HG03135 (cell line): ENCODE results near the gene CRACR2A.

ENCODE experiments used
- ATAC-seq: cut with Tn5 transposase; IDR thresholded peaks from one replicate; pipeline ENCODE4 v1.9.1; 2021; ENCODE audit warnings: mild to moderate bottlenecking, moderate library complexity; ENCODE audit not compliant: unreplicated experiment

The CRACR2A gene

DNA sequence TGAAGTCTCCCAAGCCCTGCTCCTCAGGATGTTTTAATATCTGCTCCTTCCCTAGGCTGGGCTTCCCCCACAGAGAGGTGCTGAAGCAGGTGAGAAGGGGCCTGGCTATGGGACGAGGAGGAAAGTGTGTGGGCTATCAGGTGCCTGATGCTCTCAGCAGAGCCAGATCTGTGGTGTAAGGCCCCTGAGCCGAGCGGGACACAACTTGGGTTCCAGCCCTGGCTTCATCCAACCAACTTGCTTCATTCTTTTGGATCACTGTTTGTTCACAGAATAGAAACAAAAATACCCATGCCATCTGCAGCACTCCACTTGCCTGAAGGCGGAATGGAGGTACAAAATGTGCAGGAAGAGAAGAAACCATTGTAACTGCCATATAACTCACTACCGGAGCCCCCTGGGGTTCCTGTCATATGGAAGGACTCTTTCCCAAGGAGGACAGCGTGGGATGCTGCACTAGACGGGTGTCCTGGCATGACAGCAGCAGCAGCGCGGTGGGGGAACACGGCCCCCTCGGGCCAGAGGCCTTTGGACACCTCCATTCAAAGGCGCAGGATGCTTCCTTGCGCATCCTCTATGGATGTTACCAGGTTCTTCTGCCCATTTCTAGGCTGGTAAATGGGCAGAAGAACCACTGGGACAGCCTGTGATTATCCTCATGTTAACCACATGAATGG lies 95.8 kb downstream of the CRACR2A start:
- ATAC-seq = no peak

DNA sequence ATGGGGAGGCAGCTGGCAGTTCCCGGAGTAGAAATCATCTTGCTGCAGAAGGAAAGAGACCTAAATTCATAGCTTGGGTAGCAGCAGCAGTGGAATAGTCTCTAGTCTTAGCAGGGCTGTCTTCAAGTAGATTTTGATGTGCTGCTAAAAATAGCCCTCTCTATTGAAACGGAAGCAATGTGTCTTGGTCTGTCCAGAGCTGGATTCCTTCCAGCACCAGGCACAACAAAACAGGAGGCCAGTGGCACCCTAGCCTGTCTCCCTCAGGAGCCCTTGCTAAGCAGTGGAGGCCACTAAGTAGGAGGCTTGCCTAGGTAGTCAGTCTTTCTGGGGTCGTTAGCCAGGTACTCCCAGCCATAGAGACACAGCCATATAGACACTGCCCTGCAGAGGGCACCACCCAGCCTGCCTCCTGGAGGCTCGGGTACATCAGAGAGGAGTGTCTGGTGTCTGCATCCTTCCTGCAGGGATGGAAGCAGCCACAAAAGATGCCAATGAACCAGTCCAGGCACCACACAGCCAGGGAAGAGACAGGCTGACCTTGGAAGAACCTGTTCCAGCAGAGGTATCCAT lies 97.5 kb downstream of the CRACR2A start:
- ATAC-seq = no peak

DNA sequence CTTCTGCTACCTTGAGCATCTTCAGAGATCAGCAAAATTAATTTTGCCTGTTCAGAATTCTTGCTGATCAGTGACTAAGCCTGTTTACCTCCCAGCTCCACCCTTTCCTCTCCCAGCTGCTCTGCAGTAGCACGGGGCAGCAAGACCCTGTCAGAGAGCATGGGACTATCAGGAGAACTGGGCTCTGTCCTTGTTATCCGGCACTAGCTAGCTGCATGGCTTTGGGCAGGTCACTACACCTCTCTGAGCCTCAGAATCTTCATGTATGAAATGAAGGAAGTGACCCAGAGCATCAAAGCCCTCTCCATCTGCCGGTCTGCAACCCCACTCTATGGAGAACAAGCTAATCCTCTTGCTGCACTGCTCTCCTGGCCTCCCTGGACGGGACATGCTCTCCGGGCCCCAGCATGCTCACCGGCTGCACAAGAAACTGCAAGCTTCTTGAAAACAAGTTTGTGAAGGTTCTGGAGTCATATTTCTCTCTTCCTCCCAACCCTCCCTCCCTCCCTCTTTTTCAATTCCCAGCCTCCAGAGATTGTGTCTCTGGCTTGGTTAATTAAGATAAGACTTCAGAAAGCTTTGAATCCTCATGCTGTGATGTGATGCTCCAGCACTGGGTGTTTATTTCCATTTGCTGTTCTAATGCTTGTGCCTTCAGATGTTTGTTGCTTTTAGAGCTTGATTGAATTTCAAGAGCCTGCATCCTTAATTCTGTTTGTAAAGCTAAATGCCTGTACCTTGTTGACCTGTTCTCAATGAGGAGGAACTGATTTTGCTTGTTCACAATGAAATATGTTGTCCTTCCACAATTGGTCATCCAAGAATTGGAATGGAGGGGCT lies 101.1 kb downstream of the CRACR2A start:
- ATAC-seq = no peak

DNA sequence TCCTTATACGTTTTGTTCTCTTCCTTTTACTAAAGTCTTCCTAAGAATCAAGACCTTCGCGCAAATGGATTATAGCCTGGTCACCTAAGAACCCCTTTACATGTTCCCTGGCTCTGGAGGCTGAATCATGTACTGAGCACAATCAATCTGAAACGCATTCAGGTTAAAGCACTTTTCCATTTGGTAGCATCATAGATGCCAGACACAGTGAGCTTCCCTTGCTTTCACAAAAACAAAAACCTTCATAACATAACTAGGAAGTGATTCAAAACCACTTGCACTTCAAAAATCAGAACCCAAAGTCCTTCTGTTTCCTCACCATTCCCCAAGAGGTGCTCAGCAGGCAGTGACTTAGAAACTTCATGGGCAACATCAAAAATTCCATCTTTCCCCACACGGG lies 105.4 kb downstream of the CRACR2A start:
- ATAC-seq = no peak

DNA sequence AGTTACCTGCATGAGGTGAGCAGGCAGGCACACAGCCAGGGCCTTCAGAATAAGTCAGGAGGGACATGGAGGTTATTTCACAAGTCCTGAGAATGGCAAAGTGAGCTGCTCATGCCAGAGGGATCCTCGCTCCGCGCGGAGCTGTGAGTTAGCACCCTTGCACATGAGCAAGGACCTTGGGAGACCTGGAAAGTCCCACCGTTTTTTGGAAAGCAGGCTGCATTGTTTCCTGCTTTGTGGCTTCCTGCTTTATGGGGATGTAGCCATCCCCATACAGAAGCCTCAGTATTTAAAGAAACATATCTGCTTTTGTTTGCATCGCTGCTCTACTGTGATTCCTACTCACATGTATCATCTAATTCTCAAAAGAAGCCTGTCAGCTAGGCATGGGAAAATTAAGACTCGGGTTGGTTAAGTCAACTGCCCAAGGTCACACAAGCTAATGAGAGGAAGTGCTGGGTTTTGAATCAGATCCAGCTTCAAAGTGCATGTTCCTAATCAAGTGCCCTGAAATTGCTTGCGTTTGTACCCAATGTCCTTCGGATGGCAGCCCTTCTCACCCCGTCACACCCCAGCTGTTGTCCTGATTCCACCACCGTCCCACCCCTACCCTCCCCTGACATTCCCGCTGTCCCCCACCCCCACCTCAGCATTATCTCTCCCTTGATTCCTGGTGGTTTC lies 106.2 kb downstream of the CRACR2A start:
- no peak for ATAC-seq

DNA sequence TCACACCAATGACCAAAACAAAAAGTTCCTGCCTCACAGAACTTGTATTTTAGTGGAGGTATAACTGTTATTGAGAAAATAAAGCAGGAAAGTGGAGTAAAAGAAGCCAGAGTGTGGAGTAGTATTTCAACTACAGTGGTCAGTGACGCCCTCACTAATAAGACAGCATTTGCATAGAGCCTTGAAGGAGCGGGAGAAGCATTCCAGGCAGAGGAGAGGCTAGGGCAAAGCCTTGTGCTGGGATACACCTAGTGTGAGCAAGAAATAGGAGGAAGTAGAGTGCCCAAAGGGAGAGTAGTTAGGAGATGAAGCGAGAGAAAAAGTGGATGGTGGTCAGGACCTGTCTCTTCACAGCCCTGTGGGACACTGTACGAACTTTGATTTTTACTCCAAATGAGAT lies 107.8 kb downstream of the CRACR2A start:
- ATAC-seq = no peak

DNA sequence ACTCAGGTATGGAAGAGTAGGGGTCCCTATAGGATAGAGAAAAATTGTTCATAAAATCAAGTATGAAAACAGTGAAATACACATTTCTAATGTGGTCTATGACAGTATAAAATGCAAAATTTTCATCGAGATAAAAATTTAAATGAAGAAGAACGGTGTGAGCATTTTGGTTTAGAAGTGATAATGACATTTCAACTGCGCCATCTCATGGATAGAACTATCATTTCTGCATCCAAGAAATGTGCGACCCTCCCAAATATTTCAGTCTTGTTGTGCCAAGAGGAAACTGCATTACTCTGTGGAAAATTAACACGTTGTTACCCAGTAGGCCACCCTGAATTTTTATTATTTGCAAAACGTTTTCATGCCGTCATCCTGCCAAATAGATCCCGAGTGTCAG lies 108.8 kb downstream of the CRACR2A start:
- ATAC-seq = no peak

DNA sequence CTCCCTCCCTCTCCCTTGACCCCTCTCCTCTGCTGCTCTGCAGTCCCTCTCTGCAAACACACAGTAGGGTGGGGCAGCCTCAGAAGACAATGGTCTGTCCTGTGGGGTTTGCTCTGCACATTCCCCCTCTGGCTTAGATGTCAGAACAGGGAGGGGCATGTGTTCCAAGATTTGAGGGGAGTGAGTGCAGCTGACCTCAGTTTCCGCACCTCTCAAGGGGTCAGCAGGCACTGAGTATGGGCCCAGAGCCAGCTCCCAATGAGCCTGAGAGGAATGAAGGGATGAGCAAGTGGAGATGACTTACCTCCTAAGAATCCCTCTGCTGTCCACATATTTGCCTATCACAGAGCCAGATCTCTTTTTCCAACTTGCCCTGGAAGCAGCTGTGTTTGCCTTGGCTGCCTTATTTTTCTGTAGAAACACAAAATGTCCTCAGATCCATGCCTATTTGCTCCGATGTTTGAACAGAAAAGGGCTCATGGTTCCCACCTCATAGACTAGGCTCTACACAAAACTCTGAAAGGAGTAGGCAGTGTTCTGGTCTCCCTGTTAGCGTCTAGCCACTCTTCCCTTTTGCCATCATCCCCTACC lies 111.4 kb downstream of the CRACR2A start:
- ATAC-seq = no peak

DNA sequence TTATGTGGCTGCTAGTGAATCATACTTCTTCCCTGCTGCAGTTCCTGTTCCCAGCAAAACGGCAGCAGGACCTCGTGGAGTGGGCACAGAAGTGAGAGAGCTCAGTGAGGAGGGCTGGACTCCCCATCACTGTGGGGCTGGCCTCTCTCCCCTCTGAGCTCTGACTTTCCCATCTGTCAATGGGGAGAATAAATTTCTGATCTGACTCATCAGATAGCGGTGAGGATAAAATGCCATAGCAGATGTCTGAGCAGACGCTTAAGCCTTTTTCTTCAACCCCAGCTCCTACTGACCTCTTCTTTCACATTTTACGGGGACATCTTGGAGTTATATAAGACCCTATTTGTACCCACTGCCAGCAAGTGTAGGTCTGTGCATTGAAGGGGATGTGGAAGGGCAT lies 116.6 kb downstream of the CRACR2A start:
- no peak for ATAC-seq

DNA sequence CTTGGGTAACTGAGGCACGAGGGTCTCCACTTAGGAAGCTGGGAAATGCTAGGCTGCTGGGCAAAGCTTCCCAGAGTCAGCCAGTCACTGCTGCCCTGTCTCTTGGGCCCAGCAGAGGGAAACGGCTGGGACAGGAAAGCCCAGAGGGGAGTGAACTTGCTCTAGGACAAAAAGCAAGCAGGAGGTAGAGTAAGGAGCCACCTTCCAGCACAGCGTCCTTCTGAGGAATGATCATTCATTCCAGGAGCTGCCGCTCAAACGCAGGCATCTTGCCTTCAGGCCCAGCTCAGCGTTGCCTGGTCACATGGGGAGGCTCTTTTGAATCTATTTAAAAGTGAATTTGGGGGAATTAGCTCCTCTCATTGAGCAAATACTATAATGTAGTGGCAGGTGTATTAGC lies 118.6 kb downstream of the CRACR2A start:
- no peak for ATAC-seq

DNA sequence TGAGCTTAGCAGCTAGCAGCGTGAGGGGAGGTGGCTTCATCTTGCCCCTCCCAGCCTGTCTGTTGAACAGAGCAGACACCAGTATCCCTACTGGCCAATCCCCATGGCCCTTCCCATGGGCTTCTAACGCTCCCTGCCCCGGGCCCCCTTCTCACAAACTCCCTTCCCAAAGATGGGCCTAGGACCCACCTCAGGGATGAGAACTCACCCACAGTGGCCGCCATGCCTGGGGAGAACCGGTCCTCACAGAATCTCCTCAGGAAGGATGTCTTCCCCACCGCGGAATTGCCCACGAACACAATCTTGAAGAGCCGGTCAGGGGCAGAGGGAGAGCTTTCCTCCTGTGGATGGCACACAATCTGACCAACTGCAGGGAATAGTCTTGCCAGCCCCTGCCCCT lies 119.5 kb downstream of the CRACR2A start:
- ATAC-seq = no peak

DNA sequence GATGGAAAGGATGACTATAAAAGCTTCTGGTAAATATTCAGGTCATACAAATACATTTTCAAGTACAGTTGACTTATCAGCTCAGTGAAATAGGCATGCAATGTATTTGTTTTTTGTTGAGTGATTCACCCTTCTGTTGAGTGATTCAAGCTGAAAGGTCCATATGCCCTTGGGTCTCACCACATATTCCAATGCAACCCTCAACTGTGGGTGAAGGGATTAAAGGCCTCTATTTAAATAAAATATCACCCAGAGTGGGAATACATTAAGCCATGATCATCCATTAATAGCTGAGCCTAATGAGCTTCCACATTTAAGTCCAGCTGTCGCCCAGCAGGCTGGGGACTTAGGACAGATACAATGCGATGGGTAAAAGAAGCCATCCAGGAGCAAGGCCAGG lies 120.2 kb downstream of the CRACR2A start:
- no peak for ATAC-seq

DNA sequence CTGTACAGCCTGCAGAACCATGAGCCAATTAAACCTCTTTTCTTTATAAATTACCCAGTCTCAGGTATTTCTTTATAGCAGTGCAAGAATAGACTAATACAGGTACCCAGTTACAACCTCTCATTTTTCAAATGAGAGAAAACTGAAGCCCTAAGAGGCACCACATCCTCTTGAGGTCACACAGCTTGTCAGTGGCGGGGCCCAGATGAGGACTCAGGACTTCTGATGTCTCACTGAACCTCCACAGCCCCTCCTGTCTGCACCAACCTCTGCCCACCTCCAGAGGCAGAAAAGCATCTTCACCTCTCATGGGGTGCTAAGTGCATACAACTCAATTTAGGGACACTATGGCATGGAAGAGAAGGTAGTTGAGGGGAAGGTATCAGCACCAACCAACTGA lies 120.7 kb downstream of the CRACR2A start:
- no peak for ATAC-seq

DNA sequence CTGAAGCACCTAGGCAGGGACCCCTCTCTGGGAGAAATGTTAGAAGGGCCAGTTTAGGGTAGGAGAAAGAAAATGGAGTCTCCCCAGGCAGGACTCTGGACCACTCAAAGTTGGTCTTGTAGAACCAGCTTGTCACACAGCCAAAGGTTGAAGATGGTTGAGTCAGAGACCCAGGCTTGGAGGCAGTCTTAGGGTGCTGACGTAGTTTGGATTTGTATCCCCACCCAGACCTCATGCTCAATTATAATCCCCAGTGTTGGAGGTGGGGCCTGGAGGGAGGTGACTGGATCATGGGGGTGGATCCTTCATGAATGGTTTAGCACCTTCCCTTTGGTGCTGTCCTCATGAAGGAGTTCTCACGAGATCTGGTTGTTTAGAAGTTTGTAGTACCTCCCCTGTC lies 121.2 kb downstream of the CRACR2A start:
- ATAC-seq = no peak

DNA sequence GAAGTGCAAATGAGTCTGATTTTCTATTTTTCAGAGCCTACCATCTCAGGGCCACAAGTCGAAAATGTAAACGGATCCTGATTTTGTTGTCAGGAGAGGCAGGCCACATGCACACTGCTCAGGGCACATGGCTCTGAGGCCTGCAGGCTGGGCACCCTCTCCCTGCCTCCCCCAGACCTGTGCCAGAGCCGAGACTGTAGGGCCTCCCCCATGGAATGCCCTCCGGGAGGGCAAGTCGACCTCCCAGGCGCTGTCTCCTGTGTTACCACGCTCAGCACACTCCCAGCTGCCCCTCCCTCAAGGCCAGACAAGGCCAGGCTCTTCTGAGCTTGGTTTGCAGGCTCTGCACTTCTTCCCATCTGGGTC lies 121.7 kb downstream of the CRACR2A start:
- ATAC-seq = no peak

DNA sequence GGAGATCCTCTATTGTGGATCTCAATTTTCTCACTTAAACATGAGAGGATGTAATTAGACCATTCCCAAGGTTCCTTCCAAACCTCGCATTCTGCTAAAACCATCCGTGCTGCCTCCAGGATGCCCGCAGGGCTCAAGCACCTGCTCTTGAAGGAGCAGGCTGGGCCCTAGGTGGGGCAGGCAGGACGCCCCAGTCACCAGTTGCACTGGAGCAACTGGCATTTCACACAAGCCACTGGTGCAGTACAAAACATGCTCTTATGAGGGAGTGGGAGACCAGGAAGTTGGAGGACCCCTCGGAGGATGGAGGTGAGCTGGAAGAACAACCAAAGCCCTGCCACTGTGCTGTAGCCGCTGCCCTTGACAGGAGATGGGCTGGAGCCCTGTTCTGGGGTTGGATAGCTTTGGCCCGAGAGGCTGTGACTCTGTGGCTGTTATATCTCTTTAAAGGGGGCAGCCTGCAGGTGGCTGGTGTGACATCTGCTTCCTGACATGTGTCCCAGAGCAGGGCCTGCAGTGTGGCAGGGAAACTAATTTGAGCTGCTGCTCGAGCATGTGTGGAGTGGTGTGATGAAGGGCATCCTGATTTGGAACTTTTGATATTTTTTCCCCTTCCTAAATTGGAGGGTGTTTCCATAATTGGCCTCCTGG lies 122.2 kb downstream of the CRACR2A start:
- ATAC-seq = no peak

DNA sequence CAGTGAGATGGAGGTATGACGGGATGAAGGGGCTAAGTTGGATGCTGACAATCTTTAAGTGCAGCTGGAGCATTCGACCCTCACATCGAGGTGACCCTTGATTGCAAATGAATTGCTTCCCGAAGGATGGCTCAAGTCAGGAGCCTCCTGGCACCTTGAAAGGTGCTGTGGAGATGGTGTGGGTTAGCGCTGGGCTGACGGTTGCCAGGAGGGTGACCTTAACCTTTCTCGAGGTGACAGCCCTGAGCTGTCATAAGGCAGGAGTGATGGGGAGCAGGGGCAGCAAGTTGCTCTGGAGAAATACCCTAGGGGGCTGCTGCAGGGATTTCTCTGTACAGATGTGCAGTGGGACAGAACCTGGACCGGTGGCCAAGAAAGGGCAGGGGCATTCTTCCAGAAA lies 122.8 kb downstream of the CRACR2A start:
- ATAC-seq = no peak

DNA sequence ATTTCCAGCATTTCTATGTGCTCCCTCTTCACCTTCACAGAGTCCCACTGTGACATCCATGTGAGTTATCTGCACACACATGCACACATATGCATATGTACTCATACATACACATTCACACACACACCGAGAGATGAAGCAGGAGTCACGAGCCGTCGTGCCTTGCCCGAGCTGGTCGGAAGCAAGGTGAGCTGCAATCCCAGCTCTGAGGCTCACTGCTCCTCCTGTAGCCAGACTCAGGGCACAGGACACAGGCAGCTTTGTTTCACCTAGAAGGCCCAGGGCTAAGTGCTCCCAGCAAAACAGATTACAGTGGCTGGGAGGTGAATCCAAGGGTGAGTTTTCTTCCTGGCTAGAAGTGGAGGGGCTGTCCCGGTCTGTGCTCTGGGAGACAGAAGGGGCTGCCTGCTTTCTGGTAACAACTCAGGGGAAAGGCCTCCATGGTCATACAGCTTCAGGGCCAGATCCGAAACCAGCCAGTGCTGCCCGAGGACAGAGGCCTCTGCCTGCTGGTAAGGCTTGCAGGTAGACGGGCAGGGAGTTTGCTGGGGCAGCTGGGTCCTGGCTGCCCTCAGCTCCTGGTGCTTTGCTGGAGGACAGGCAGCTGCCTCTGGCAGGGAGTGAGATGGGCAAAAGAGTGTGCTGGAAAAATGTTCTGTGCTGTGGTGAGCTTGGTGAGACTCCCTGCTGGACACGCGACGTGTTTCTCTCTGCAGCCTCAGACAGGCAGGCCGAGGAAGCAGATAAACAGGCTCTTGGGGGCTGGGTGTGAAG lies 123.7 kb downstream of the CRACR2A start:
- no peak for ATAC-seq

DNA sequence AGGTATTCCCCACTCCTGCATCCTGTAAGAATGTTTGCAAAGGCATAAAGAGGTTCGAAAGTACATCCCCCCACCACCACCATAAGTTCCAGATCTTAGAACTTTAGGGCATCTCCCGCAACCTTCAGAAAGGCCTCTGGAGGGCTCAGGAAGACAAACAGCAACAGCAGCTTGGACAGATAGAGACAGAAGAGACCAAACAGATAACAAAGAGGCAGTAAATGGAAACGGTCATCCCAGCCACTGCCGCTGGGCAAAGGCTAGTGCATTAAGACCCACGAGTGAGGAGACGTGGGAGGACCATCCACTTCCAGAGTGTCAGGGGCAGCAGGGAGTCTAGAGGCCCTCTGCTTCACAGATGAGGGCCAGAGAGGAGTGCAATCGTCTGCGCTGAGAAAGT lies 124.3 kb downstream of the CRACR2A start:
- no peak for ATAC-seq

DNA sequence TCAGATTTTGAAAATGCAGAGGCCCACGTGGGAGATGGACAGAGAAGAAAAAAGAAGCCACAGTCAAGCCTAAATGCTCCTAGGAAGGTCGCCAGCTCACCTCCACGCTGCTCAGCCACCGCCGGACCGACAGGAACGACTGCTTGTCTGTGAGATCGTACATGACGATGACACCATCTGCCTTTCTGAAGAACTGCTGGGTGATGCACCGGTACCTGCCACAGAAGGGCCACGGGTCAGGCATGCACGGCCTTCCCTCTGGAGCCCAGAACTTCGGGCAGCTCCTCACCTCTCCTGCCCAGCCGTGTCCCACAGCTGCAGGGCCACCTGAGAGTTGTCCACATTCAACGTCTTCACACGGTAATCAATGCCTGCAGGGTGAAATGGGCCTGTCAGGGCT lies 125.6 kb downstream of the CRACR2A start:
- no peak for ATAC-seq
